ENCODE measurements around the gene PGAP6. TPM values are rescaled to one million over a fixed set of nuclear protein-coding genes. Genes with fewer than 3 reads are reported as not detected.

PGAP6 gene
- total and polyA plus RNA-seq, 2 of the 8 experiments (the other 6 are each of a cell fraction or from before 2014, with no cell fraction given), result 86.8 to 364 TPM

DNA sequence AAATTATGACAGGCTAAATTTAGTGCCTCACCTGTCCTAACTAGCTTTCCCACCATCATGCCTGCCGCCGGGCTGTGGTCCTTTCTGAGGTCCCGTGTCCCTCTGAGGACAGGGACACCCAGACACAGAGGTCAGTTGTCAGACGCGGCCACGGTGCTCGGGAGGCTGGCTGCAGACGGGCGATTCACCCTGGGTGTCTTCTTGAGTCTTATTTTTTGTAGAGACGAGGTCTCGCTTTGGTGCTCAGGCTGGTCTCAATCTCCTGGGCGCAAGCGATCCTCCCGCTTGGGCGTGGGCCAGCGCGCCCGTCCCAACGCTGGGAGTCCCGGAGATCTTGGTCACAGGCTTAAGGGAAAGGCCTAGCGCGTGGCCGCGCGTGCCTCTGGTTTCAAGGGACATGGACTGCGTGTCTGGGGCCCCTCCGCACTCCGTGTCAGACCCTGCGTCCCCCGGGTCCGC is 42.9 kb upstream of the PGAP6 start (continued):
- no peak for TF ChIP-seq KDM5A (IDR thresholded peaks at IDR 0.05; ENCODE audit: low read length)

Data from H1 (cell line).